Loucy (cell line): ENCODE results near the gene NLRP8.

Experiments
- H2AFZ ChIP-seq: fragments of 200-600 bp; sonication (generic); 2 replicates; pipeline ENCODE4 v1.6.0; 2016; ENCODE audit warnings: antibody characterized with exemption, mild to moderate bottlenecking, low read length, moderate library complexity
- H3F3A ChIP-seq: fragments of 200-600 bp; 2 replicates; pipeline ENCODE4 v1.6.0; 2016; ENCODE audit warnings: antibody characterized with exemption, low read depth, mild to moderate bottlenecking
- H3K27me3 ChIP-seq: fragments of 200-600 bp; sonication (generic); 2 replicates; pipeline ENCODE4 v1.6.1; 2014; ENCODE audit warnings: low read length, mild to moderate bottlenecking; ENCODE audit not compliant: insufficient read depth, poor library complexity, severe bottlenecking
- H3K36me3 ChIP-seq: fragments of 200-600 bp; sonication (generic); 2 replicates; pipeline ENCODE4 v1.6.1; 2016; ENCODE audit warnings: low read length; ENCODE audit not compliant: insufficient read depth
- H3K4me1 ChIP-seq: fragments of 200-600 bp; sonication (generic); 2 replicates; pipeline ENCODE4 v1.5.1; 2014; ENCODE audit warnings: low read length, mild to moderate bottlenecking; ENCODE audit not compliant: insufficient read depth, poor library complexity, severe bottlenecking
- H3K4me2 ChIP-seq: fragments of 200-600 bp; sonication (generic); 2 replicates; pipeline ENCODE4 v1.6.0; 2014; ENCODE audit warnings: antibody characterized with exemption, low read length, low read depth, mild to moderate bottlenecking; ENCODE audit not compliant: poor library complexity, severe bottlenecking
- H3K4me3 ChIP-seq: fragments of 200-600 bp; sonication (generic); 2 replicates; pipeline ENCODE4 v1.5.1; 2014; ENCODE audit warnings: low read length, mild to moderate bottlenecking, mixed read lengths; ENCODE audit not compliant: poor library complexity, severe bottlenecking
- H3K79me2 ChIP-seq: fragments of 200-600 bp; sonication (generic); 2 replicates; pipeline ENCODE4 v1.6.1; 2014; ENCODE audit warnings: low read length; ENCODE audit not compliant: insufficient read depth
- H3K9ac ChIP-seq: fragments of 200-600 bp; sonication (generic); 2 replicates; pipeline ENCODE4 v1.6.0; 2014; ENCODE audit warnings: mild to moderate bottlenecking, low read depth, low read length, moderate library complexity; ENCODE audit not compliant: poor library complexity, severe bottlenecking
- H3K9me2 ChIP-seq: fragments of 200-600 bp; sonication (generic); replicated peaks from 2 replicates; pipeline ENCODE4 v1.6.1; 2016; ENCODE audit warnings: low read depth, low read length, mixed read lengths
- H3K9me3 ChIP-seq: fragments of 200-600 bp; sonication (generic); 2 replicates; pipeline ENCODE4 v1.6.1; 2014; ENCODE audit warnings: mild to moderate bottlenecking, antibody characterized with exemption, low read length, low read depth; ENCODE audit not compliant: insufficient read depth
- H4K20me1 ChIP-seq: fragments of 200-600 bp; sonication (generic); 2 replicates; pipeline ENCODE4 v1.6.0; 2014; ENCODE audit warnings: antibody characterized with exemption, low read length, mild to moderate bottlenecking; ENCODE audit not compliant: insufficient read depth, poor library complexity, severe bottlenecking
- CTCF ChIP-seq: fragments of 200-600 bp; sonication (generic); conservative IDR thresholded peaks from 2 replicates; pipeline ENCODE4 v1.5.1; 2014; ENCODE audit warnings: mild to moderate bottlenecking, antibody characterized with exemption, low read length
- EZH2phosphoT487 ChIP-seq: fragments of 200-600 bp; IDR thresholded peaks from 2 replicates; pipeline ENCODE4 v1.6.1; 2018; ENCODE audit warnings: antibody characterized with exemption, mild to moderate bottlenecking, moderate library complexity, borderline replicate concordance

The NLRP8 gene

GRCh38 chr19:55990831-55991230 lies 43.2 kb downstream of the NLRP8 start:
- Histone ChIP-seq H3K4me1 (no peaks in the 10 kb centered on the region), H3F3A (no peaks in the 10 kb centered on the region), H3K9me3 (no peaks in the 10 kb centered on the region; the same call in 1 of the 2 replicates), H3K27me3 (no peaks in the 10 kb centered on the region), H3K4me3 (no peak overlapping the region), H3K4me2 (no peak overlapping the region), H4K20me1 (no peaks in the 10 kb centered on the region), H3K79me2 (no peaks in the 10 kb centered on the region), H3K9me2 (no peaks in the 10 kb centered on the region), H2AFZ (no peak overlapping the region), H3K36me3 (no peaks in the 10 kb centered on the region), H3K9ac (no peak overlapping the region)
- TF ChIP-seq CTCF (no peak), EZH2phosphoT487 (no peak)

- Histone ChIP-seq H3K9me3 (no peaks in the 10 kb centered on the region; the same call in 1 of the 2 replicates), H3K9me2 (no peaks in the 10 kb centered on the region), H3K9ac (no peak overlapping the region), H3K36me3 (no peaks in the 10 kb centered on the region), H2AFZ (no peak overlapping the region), H3K79me2 (no peaks in the 10 kb centered on the region), H3K4me3 (no peak overlapping the region), H3F3A (no peaks in the 10 kb centered on the region), H3K27me3 (no peaks in the 10 kb centered on the region), H3K4me1 (no peaks in the 10 kb centered on the region), H3K4me2 (no peak overlapping the region), H4K20me1 (no peaks in the 10 kb centered on the region)
- TF ChIP-seq CTCF (no peak), EZH2phosphoT487 (no peak)
Observed at GRCh38 chr19:55993492-55993891, 45.9 kb downstream of the NLRP8 start.

GRCh38 chr19:56014765-56015164 lies 67.1 kb downstream of the NLRP8 start:
- Histone ChIP-seq H3K4me2 (no peak overlapping the region), H3K27me3 (no peaks in the 10 kb centered on the region), H2AFZ (no peak overlapping the region), H3K4me1 (no peaks in the 10 kb centered on the region), H3K9ac (no peak overlapping the region), H3K9me2 (no peaks in the 10 kb centered on the region), H3K79me2 (no peaks in the 10 kb centered on the region), H3K36me3 (no peaks in the 10 kb centered on the region), H4K20me1 (no peaks in the 10 kb centered on the region), H3F3A (no peaks in the 10 kb centered on the region), H3K9me3 (no peaks in the 10 kb centered on the region), H3K4me3 (no peak overlapping the region)
- no peak for TF ChIP-seq CTCF
- TF ChIP-seq EZH2phosphoT487: no peak
